ENCODE data around the gene HDAC4. TPM values are rescaled to one million over a fixed set of nuclear protein-coding genes. Genes with fewer than 3 reads are reported as not detected.

Gene HDAC4
- total and polyA plus RNA-seq, 2 experiments from 2014 or later = 9.3 to 10.8 TPM

GRCh38 chr2:239378918-239379640, 21.7 kb downstream of the HDAC4 start:
- Histone ChIP-seq H3K79me2 (peaks cover 52% of the 10 kb centered on the region), H3K4me1 (ENCODE audit: insufficient read depth) (no peaks in the 10 kb centered on the region), H3K4me3 (no peak overlapping the region), H3K36me3 (replicated peaks; ENCODE audit: insufficient read depth, low read depth) (no peaks in the 10 kb centered on the region), H4K20me1 (ENCODE audit: insufficient read depth, poor library complexity, severe bottlenecking) (peaks cover 9% of the 10 kb centered on the region), H3K9me2 (replicated peaks; ENCODE audit: insufficient read depth) (no peaks in the 10 kb centered on the region), H2AFZ (no peak overlapping the region), H3K27me3 (no peaks in the 10 kb centered on the region), H3K4me2 (no peak overlapping the region), H3K27ac (no peak overlapping the region), H3K9me3 (ENCODE audit: low read depth) (no peaks in the 10 kb centered on the region)
- TF ChIP-seq EZH2 (IDR thresholded peaks at IDR 0.05; ENCODE audit: borderline replicate concordance) (no peak), CTCF (IDR thresholded peaks at IDR 0.05; ENCODE audit: poor library complexity) (no peak), EZH2phosphoT487 (IDR thresholded peaks at IDR 0.05; ENCODE audit: low read depth, severe bottlenecking, unreplicated experiment) (no peak)
- no peak for DNase-seq (ENCODE audit: low spot score)
- WGBS (ENCODE audit: low lambda C conversion rate, missing lambda C conversion rate) = 96% methylated on average over 17 of the region's 20 CpGs

- H3K4me1 ChIP-seq (ENCODE audit: insufficient read depth) = no peaks in the 10 kb centered on the region
- H3K4me2 ChIP-seq = no peak overlapping the region
- H3K27me3 ChIP-seq = no peaks in the 10 kb centered on the region
- no peak overlapping the region for H3K4me3 ChIP-seq
- peaks cover 9% of the 10 kb centered on the region for H4K20me1 ChIP-seq (ENCODE audit: insufficient read depth, poor library complexity, severe bottlenecking)
- H2AFZ ChIP-seq = no peak overlapping the region
- no peaks in the 10 kb centered on the region for H3K9me3 ChIP-seq (ENCODE audit: low read depth)
- no peak for DNase-seq (ENCODE audit: low spot score)
- no peak overlapping the region for H3K27ac ChIP-seq
- no peaks in the 10 kb centered on the region for H3K9me2 ChIP-seq (replicated peaks; ENCODE audit: insufficient read depth)
- 97% methylated on average over 36 of the region's 36 CpGs for WGBS (ENCODE audit: low lambda C conversion rate, missing lambda C conversion rate)
- H3K79me2 ChIP-seq = peaks cover 54% of the 10 kb centered on the region
- TF ChIP-seq EZH2phosphoT487 (IDR thresholded peaks at IDR 0.05; ENCODE audit: low read depth, severe bottlenecking, unreplicated experiment) (no peak), CTCF (IDR thresholded peaks at IDR 0.05; ENCODE audit: poor library complexity) (no peak), EZH2 (IDR thresholded peaks at IDR 0.05; ENCODE audit: borderline replicate concordance) (no peak)
- no peaks in the 10 kb centered on the region for H3K36me3 ChIP-seq (replicated peaks; ENCODE audit: insufficient read depth, low read depth)
These were observed 22.6 kb downstream of the HDAC4 start for GRCh38 chr2:239378021-239378917.

- Histone ChIP-seq H3K9me2 (replicated peaks; ENCODE audit: insufficient read depth) (no peaks in the 10 kb centered on the region), H3K27me3 (no peaks in the 10 kb centered on the region), H3K4me2 (no peak overlapping the region), H3K27ac (no peak overlapping the region), H3K4me1 (ENCODE audit: insufficient read depth) (no peaks in the 10 kb centered on the region), H4K20me1 (ENCODE audit: insufficient read depth, poor library complexity, severe bottlenecking) (peaks cover 9% of the 10 kb centered on the region), H2AFZ (no peak overlapping the region), H3K9me3 (ENCODE audit: low read depth) (no peaks in the 10 kb centered on the region), H3K79me2 (peaks cover 52% of the 10 kb centered on the region), H3K36me3 (replicated peaks; ENCODE audit: insufficient read depth, low read depth) (no peaks in the 10 kb centered on the region), H3K4me3 (no peak overlapping the region)
- DNase-seq (ENCODE audit: low spot score) = no peak
- WGBS (ENCODE audit: low lambda C conversion rate, missing lambda C conversion rate) = 97% methylated on average over 10 of the region's 10 CpGs
- TF ChIP-seq EZH2phosphoT487 (IDR thresholded peaks at IDR 0.05; ENCODE audit: low read depth, severe bottlenecking, unreplicated experiment) = no peak
- TF ChIP-seq EZH2 (IDR thresholded peaks at IDR 0.05; ENCODE audit: borderline replicate concordance) = no peak
- no peak for TF ChIP-seq CTCF (IDR thresholded peaks at IDR 0.05; ENCODE audit: poor library complexity)
These were observed 23.2 kb downstream of the HDAC4 start for GRCh38 chr2:239377591-239377990.
